GM13977 (cell line): ENCODE data around the gene PKP2.

Experiments
- DNase-seq: peaks from one replicate; pipeline ENCODE4 v3.0.0; 2012; ENCODE audit warnings: low spot score
- CTCF ChIP-seq: IDR thresholded peaks from 2 replicates; pipeline ENCODE4 v1.5.1; 2012; ENCODE audit warnings: mild to moderate bottlenecking, control low read depth; ENCODE audit not compliant: insufficient read depth; ENCODE audit errors: extremely low read depth, missing control alignments
- in situ Hi-C: fragments of 300-500 bp; cut with MboI; formaldehyde crosslinking; loops from one replicate; pipeline ENCODE4 v1.12.0; 2022; ENCODE audit warnings: low sequenced_read_pairs, low pct_unique_long_range_greater_than_20kb, mixed read lengths, inconsistent platforms; ENCODE audit not compliant: unreplicated experiment

The PKP2 gene

DNA sequence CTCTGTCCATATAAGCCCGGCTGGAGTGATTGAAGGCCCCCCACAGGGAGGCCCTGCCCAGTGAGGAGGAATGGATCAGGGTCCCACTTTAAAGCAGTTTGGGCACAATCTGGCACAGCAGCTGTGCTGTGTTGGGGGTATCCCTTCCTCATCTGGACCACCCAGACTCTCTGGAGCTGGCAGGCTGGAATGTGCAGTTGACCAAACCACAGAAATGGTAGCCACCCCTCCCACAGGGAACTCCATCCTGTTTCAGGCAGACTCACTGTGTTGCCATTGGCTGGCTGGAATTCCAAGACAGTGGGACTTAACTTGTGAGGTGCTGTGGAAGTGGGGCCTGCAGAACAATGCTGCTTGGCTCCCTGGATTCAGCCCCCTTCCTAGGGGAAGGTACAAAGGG lies 87.4 kb downstream of the PKP2 start:
- TF ChIP-seq CTCF: no peak
- no peak for DNase-seq
- in situ Hi-C loops: no loop called here

DNA sequence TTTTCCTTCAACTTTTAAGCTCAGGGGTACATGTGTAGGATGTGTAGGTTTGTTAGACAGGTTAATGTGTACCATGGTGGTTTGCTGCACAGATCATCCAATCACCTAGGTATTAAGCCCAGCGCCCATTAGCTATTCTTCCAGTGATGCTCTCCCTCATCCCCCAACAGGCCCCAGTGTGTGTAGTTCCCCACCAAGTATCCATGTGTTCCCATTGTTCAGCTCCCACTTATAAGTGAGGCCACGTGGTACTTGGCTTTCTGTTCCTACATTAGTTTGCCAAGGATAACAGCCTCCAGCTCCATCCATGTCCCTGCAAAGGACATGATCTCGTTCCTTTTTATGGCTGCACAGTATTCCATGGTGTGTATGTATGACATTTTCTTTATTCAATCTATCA lies 92.3 kb downstream of the PKP2 start:
- in situ Hi-C loops: no loop called here
- TF ChIP-seq CTCF: no peak
- no peak for DNase-seq

DNA sequence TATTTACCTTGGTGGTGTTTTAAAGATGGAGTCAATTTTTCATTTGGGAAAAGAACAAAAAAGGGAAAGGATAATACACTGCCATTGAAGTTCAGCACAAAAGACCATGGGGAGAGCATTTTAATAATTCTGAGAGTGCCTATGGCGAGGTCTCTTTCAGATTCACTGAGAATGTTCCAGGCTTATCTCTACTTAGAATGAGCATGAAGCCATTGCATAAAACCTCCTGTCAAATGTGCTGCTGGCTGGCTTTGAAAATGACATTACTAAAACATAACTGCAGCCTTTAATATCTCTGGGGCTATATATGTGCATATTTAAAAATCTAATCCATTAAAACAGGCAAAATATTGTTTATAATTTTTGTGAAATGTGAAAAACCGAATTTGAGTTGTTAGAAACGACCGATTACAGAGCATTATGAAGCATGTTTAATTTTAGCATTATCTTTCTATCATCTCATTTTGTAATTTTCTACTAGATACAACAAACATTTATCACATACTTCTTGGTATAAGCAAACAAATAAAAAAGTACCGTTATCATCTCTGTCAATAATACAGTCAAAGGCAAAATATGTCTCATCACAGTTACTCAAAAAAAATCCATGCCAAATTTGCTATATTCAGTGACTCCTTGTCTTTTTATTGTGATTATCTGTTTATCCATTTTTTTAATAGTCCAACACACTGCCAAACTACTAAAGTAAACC lies 95.2 kb downstream of the PKP2 start:
- no peak for TF ChIP-seq CTCF
- DNase-seq: no peak
- in situ Hi-C loops: no loop called here

GRCh38 chr12:32794281-32794680 lies 102.3 kb downstream of the PKP2 start:
- in situ Hi-C loops: no loop called here
- no peak for TF ChIP-seq CTCF

DNA sequence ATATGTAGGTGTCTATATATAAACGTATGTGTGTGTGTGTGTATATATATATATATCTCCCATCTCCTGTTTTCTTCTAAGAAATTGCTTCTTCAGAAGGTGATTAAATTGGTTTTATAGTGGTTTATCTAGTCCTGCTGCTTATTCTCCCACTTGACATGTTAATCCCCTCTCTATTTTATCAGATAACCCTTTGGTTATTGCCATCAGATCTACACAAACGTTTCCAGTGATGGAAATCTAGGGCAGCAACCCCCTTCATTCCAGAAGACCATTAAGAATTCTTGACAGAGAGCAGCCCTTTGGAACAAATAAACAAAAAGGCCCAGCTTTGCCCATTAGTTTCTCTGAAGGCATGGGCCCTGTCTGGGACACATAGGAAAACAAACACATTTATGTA lies 106.7 kb downstream of the PKP2 start:
- in situ Hi-C loops: no loop called here
- no peak for DNase-seq
- no peak for TF ChIP-seq CTCF

More at GRCh38 chr12:32794281-32794680, 102.3 kb downstream of the PKP2 start:
- no peak for DNase-seq

DNA sequence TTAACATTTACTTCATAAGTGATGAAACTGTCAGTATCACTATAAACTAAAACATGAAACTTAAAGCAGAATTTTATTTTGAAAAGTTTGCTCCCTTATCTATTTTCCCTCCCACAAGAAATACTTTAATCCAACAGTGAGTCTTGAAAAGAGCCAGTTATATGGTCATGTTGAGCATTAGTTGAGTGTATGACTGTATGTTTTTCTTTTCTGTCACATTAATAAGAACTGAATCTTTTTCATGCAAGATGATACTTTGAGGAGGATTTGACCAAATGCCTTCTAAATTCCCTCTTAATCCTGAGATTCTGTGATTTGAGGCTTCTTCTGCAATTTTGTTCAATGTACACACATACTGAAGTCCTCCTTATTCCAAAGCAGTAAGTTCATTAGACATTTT lies 107.1 kb downstream of the PKP2 start:
- in situ Hi-C loops: no loop called here
- DNase-seq: no peak
- TF ChIP-seq CTCF: no peak

DNA sequence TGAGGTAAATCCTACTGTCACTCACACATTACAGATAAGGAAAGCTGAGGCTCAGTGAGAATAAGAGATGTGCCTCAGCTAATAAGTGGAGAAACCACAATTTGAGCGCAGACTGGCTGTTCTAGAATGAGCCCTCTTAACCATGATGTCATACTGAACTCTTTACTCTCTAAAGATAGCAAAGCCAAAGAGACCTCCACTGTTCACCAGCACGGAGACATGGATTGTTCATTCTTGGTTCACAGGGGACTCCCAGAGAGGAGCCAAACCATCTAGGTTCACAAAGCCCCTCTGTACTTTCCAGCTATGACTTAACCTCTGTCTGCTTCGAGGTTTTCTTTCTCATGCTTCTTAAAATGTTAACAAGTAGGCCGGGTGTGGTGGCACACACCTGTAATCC lies 108.2 kb downstream of the PKP2 start:
- DNase-seq: peak; percentile 19
- in situ Hi-C loops: no loop called here
- TF ChIP-seq CTCF: no peak
